CD4-positive, alpha-beta T cell treated with Interleukin-6 at 100 ng/mL for 8 hours (primary cell): Measurements from ENCODE around the gene ACER2.
A peak's percentile ranks its signal among the peaks of the same experiment; 100 is the strongest.

ENCODE experiments used
- DNase-seq: peaks from one replicate; pipeline ENCODE4 v3.0.0-alpha.2; 2020; ENCODE audit warnings: mixed read lengths, low spot score

ACER2 gene

DNA sequence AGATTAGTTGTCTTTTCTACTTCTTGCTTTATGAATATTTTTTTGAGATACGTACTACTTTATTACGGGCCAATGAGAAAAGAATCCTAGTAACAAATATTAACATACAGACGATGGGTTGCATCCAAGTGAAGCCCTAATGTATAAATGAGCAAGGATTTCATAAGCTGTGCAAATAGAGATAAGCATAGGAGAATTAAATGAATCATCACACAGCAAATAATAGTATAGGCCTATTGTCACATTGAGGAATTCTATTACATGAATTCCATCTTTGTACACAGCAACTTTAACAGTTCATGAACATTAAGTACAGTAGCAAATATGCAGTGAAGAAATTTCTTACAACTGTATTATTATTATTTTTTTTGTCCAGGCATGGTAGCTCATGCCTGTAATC is 78.0 kb downstream of the ACER2 start:
- no peak for DNase-seq

DNA sequence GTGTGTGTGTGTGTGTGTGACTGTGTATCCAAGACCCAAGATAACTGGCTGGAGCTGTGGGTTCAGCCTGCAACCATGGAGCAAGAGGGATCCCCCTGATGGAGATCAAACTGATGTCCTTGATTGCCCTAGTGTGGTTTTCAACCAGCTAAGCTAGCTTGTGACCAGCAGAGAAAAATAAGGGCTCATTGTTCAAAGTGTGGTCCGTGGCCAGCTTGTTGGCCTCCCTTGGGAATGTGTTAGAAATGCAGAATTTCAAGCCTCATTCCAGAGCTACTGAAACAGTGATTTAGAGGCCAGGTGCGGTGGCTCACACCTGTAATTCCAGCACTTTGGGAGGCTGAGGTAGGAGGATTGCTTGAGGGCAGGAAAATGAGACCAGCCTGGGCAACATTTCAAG is 79.9 kb downstream of the ACER2 start:
- no peak for DNase-seq

DNA sequence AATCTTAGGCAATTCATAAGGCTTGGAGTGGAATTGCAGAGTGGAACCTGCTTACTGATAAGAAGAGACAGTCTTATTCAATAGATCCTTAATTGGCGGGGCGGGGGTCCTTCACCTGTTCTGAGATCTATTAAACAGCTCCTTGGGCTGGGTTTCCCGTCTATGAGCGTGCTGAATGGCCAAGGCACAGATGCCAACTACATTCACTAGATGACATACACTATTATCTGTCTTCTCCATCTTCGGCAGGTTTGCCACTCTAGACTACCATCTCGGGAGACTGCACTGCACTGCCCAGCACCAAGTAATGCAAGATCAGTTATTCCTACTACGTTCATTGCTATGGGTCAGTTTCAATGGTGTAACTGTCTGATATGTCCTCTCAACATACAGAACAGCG is 81.5 kb downstream of the ACER2 start:
- no peak for DNase-seq

DNA sequence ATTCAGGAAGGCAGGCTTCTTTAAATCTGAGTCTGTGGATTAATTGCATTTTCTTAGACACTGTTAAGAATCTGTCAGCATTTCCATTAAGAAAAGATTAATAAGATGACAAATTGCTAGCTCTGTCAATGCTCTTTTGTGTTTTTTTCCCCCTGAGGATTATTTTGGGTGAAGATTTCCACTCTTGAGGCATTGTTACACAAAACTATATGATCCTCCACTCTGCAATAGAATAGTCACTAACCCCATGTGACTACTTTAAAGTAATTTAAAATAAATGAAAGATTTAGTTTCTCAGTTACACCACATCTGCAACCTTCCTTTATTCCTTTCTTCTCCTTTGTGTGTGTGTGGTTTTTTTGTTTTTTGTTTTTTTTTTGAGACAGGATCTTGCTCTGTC is 82.0 kb downstream of the ACER2 start:
- no peak for DNase-seq

DNA sequence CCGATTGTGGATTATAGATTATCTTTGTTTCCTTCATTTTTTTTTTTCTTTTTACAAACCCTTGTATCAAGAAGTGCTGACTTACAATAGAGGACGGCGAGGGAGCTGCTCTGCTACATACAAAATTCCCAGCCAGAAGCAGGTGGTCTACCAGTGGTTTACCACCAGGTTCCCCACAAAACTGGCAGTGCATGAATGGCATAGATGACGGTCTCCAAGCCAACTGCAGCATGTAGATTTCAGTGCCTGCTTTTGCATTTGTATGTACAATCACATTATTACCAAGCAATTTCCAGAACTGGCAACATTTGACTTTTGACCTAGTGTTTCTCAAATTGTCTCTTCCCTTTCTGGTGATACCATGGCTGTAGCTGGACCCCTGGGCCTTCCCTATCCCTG is 84.0 kb downstream of the ACER2 start:
- DNase-seq, result no peak

DNA sequence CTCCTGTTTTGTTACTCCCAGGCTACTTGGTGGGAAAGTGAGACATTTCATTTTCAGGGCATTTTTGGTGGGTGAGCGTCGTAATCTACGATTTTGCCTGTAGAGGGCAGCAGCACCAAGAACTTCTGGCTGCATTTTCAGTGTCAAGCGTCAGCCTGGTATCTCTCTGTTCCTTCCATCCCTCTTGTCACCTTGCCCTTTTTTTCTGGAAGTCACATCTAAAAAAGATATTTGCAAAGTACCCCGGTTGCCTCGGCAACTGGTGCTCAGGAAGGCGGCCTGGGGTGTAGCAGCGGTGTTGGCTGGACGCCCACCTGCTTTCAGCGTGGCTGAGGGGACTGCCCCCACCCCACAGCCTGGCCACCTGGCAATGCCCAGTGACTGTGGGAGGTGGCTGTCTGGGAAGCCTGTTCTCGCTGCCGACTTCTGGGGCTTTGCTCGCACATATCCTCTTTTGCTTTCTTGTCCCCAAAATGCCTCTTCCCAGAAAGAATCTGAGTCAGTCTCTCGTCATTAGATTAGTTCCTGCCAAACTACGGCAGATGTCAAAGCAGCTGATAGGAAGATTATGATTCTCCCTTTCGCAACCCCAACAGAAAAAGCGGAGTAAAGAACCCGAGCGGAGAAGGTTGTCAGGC is 84.5 kb downstream of the ACER2 start:
- peak; percentile 26 for DNase-seq

DNA sequence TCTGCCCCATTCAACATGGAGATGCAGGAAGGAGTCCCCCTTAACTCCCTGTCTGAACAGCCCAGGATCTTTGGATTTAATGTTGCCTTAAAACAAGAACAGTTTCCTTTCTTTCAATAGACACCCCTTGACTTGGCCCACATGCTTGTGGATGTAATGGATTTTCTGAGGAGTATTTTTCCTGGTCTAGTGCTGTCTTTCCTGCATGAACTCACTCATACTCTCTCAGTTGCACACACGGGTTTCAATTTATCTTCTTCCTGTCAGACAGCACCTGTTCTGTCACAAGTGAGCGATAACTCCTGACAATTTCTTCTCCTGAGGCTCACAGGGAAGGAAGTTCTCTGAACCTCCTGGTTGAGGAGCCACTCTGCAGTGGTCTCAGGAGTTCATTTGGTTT is 85.1 kb downstream of the ACER2 start:
- DNase-seq, result no peak

DNA sequence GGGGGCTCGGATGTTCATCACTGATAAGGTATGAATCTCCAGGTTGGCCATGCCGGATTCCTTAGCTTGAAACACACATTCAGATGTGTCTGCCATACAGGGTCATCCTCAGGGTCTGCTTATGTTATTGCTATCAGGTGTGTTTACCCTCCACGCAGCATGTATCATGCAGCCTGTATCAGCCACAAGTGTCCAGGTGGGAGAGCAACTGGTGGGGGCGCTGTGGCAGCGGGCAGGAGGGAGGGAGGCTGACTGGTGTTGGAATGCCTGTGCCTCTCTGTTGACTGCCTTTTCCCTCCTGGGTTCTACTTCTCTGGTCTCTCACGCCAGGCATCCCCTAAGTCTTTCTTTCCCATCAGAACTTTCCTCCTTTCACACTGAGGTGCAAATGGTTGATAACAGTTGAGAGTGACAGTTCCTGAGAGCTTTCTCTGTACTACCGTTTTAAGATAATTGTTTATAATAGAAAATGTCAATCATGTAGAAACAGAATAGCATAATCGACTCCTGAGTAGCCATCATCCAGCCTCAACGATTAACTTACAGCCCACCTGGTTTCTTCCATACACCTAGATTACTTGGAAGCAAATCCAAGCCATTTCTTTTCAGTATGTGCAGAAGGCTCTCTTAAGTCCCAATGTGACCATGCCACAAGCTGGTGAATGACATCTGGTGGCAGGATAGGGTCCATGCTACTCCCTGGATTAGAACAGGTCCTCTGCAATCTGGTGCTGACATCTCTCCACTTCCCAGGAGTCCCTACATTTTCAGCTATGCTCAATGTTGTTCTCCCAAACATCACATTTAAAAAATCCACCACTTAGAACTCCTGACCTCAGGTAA is 86.6 kb downstream of the ACER2 start:
- no peak for DNase-seq

DNA sequence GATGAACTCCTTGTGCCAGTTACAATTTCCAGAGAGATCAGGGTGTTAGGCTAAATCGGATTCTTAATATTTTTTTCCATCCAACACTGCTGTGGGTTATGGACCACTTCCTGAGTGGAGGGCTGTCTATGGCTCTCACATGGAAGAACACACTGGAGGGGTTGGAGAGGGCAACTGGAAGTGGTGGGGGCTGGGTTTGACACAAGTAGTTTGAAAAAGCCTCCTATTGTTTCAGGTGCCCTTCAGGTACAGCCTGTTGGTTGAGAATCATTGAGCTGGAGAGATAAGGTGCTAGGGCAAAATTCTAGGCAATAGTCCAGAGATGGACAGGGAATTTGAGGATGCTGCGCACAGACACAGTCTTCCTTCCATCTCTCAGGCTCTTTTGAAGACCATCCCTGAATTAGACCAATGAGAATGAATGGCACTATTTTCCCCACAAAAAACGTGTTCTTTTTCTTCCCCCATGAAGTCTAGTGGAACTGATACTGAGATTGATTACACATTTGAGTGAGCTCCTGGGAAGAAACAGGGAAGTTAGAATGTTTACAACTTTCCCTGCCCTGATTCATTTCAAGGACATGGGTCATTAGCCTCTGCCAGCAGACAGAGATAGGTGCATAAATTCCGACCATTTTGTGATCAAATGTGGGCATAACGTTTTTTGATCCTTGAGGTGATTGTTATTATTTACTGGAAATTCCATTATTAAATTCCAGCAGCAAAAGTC is 87.7 kb downstream of the ACER2 start:
- no peak for DNase-seq

DNA sequence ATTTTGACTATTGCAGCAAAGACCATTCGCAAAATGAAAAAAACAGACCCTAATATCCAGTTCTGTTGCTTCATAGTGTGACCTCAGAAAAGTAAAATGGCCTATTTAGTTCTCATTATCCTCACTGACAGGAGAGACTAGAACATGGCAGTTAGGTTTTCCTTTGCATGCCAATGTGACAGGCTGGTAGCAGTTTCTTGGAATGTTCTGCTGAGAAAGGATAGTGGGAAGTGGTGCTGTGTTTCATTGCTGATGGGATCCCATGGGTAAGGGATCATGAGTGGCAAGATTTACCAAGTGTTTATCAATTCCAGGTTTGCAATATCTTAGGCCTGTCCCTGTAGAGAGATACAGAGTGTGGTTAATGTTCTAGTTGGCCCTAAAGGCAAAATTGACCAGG is 88.5 kb downstream of the ACER2 start:
- no peak for DNase-seq

DNA sequence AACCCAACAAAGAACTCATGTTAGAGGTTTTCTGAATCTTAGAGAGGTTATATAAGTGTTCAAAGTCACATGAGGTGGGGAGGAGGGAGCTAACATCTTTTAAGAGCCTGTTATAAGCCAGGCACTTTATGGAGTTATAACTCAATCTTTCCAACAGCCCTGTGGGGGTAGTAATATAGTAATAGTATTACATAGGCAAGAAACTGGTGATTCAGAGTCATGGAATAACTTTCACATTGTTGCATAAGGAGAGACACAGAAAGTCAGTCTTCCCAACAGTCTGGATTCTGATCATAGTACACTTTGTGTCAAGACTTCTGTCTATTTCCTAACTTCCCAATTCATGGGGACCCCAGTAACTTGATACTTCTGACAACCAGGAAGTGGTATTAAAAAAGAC is 89.2 kb downstream of the ACER2 start:
- DNase-seq, result no peak
